Measurements from ENCODE around the gene ZFP69B.

- TF ChIP-seq CTCF (conservative IDR thresholded peaks at IDR 0.05; ENCODE audit: low read depth in 2 of 2) = no peak
- no peak for TF ChIP-seq EZH2 (IDR thresholded peaks at IDR 0.05; ENCODE audit: low read depth, unreplicated experiment)
- TF ChIP-seq EZH2phosphoT487 (IDR thresholded peaks at IDR 0.05; ENCODE audit: unreplicated experiment) = no peak
- no peak for TF ChIP-seq STAT1 (IDR thresholded peaks at IDR 0.05; ENCODE audit: unreplicated experiment)
- no peak for TF ChIP-seq POLR2AphosphoS5 (IDR thresholded peaks at IDR 0.05; ENCODE audit: low read depth)
- TF ChIP-seq CREB1 (CRISPR knock-in tag; IDR thresholded peaks at IDR 0.05; ENCODE audit: low read depth) = no peak
- TF ChIP-seq JUNB (IDR thresholded peaks at IDR 0.05; ENCODE audit: unreplicated experiment) = no peak
- TF ChIP-seq, protein P1, sequence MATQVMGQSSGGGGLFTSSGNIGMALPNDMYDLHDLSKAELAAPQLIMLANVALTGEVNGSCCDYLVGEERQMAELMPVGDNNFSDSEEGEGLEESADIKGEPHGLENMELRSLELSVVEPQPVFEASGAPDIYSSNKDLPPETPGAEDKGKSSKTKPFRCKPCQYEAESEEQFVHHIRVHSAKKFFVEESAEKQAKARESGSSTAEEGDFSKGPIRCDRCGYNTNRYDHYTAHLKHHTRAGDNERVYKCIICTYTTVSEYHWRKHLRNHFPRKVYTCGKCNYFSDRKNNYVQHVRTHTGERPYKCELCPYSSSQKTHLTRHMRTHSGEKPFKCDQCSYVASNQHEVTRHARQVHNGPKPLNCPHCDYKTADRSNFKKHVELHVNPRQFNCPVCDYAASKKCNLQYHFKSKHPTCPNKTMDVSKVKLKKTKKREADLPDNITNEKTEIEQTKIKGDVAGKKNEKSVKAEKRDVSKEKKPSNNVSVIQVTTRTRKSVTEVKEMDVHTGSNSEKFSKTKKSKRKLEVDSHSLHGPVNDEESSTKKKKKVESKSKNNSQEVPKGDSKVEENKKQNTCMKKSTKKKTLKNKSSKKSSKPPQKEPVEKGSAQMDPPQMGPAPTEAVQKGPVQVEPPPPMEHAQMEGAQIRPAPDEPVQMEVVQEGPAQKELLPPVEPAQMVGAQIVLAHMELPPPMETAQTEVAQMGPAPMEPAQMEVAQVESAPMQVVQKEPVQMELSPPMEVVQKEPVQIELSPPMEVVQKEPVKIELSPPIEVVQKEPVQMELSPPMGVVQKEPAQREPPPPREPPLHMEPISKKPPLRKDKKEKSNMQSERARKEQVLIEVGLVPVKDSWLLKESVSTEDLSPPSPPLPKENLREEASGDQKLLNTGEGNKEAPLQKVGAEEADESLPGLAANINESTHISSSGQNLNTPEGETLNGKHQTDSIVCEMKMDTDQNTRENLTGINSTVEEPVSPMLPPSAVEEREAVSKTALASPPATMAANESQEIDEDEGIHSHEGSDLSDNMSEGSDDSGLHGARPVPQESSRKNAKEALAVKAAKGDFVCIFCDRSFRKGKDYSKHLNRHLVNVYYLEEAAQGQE (IDR thresholded peaks at IDR 0.05; ENCODE audit: unreplicated experiment) = no peak
- TF ChIP-seq NANOG (IDR thresholded peaks at IDR 0.05; ENCODE audit: borderline replicate concordance) = no peak
- TF ChIP-seq, protein P2, sequence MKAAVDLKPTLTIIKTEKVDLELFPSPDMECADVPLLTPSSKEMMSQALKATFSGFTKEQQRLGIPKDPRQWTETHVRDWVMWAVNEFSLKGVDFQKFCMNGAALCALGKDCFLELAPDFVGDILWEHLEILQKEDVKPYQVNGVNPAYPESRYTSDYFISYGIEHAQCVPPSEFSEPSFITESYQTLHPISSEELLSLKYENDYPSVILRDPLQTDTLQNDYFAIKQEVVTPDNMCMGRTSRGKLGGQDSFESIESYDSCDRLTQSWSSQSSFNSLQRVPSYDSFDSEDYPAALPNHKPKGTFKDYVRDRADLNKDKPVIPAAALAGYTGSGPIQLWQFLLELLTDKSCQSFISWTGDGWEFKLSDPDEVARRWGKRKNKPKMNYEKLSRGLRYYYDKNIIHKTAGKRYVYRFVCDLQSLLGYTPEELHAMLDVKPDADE (IDR thresholded peaks at IDR 0.05) = no peak
- TF ChIP-seq ZNF114 (CRISPR knock-in tag; IDR thresholded peaks at IDR 0.05) = no peak
- TF ChIP-seq, protein P3, sequence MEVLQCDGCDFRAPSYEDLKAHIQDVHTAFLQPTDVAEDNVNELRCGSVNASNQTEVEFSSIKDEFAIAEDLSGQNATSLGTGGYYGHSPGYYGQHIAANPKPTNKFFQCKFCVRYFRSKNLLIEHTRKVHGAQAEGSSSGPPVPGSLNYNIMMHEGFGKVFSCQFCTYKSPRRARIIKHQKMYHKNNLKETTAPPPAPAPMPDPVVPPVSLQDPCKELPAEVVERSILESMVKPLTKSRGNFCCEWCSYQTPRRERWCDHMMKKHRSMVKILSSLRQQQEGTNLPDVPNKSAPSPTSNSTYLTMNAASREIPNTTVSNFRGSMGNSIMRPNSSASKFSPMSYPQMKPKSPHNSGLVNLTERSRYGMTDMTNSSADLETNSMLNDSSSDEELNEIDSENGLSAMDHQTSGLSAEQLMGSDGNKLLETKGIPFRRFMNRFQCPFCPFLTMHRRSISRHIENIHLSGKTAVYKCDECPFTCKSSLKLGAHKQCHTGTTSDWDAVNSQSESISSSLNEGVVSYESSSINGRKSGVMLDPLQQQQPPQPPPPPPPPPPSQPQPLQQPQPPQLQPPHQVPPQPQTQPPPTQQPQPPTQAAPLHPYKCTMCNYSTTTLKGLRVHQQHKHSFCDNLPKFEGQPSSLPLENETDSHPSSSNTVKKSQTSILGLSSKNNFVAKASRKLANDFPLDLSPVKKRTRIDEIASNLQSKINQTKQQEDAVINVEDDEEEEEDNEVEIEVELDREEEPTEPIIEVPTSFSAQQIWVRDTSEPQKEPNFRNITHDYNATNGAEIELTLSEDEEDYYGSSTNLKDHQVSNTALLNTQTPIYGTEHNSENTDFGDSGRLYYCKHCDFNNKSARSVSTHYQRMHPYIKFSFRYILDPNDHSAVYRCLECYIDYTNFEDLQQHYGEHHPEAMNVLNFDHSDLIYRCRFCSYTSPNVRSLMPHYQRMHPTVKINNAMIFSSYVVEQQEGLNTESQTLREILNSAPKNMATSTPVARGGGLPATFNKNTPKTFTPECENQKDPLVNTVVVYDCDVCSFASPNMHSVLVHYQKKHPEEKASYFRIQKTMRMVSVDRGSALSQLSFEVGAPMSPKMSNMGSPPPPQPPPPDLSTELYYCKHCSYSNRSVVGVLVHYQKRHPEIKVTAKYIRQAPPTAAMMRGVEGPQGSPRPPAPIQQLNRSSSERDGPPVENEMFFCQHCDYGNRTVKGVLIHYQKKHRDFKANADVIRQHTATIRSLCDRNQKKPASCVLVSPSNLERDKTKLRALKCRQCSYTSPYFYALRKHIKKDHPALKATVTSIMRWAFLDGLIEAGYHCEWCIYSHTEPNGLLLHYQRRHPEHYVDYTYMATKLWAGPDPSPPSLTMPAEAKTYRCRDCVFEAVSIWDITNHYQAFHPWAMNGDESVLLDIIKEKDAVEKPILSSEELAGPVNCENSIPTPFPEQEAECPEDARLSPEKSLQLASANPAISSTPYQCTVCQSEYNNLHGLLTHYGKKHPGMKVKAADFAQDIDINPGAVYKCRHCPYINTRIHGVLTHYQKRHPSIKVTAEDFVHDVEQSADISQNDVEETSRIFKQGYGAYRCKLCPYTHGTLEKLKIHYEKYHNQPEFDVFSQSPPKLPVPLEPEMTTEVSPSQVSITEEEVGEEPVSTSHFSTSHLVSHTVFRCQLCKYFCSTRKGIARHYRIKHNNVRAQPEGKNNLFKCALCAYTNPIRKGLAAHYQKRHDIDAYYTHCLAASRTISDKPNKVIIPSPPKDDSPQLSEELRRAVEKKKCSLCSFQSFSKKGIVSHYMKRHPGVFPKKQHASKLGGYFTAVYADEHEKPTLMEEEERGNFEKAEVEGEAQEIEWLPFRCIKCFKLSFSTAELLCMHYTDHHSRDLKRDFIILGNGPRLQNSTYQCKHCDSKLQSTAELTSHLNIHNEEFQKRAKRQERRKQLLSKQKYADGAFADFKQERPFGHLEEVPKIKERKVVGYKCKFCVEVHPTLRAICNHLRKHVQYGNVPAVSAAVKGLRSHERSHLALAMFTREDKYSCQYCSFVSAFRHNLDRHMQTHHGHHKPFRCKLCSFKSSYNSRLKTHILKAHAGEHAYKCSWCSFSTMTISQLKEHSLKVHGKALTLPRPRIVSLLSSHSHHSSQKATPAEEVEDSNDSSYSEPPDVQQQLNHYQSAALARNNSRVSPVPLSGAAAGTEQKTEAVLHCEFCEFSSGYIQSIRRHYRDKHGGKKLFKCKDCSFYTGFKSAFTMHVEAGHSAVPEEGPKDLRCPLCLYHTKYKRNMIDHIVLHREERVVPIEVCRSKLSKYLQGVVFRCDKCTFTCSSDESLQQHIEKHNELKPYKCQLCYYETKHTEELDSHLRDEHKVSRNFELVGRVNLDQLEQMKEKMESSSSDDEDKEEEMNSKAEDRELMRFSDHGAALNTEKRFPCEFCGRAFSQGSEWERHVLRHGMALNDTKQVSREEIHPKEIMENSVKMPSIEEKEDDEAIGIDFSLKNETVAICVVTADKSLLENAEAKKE (CRISPR knock-in tag; IDR thresholded peaks at IDR 0.05) = no peak
- TF ChIP-seq ZNF331 (CRISPR knock-in tag; IDR thresholded peaks at IDR 0.05; ENCODE audit: low read depth) = no peak
Observed at GRCh38 chr1:40454873-40455272, 4.6 kb downstream of the ZFP69B start.

Measured in GM23338 (cell line).